Mesenchymal stem cell (in vitro differentiated cells and primary cell): Measurements from ENCODE around the gene PFKP.

Source experiments
- DNase-seq: peaks from one replicate; pipeline ENCODE4 v3.0.0-alpha.2; 2013
- H2AFZ ChIP-seq: one replicate; pipeline ENCODE4 v1.6.1; 2013; ENCODE audit warnings: low read depth, mild to moderate bottlenecking, control low read depth, inconsistent platforms, low read length, moderate library complexity
- H2AK5ac ChIP-seq: 2 replicates; pipeline ENCODE4 v1.6.1; 2013; ENCODE audit warnings: low read length, moderate library complexity, mild to moderate bottlenecking, inconsistent platforms; ENCODE audit not compliant: severe bottlenecking
- H2BK120ac ChIP-seq: one replicate; pipeline ENCODE4 v1.6.1; 2013; ENCODE audit warnings: low read depth, mild to moderate bottlenecking, inconsistent platforms, low read length, moderate library complexity
- H2BK12ac ChIP-seq, 2 experiments: one replicate each; pipeline ENCODE4 v1.6.1; 2013; ENCODE audit warnings: inconsistent platforms in 2 of 2, low read length in 2 of 2, mild to moderate bottlenecking in 2 of 2, moderate library complexity in 2 of 2, control low read depth in 1 of 2
- H2BK15ac ChIP-seq: one replicate; pipeline ENCODE4 v1.6.1; 2013; ENCODE audit warnings: mild to moderate bottlenecking, low read depth, inconsistent platforms; ENCODE audit not compliant: poor library complexity, severe bottlenecking
- H2BK5ac ChIP-seq: 2 replicates; pipeline ENCODE4 v1.6.1; 2013; ENCODE audit warnings: low read depth, mild to moderate bottlenecking, low read length, control low read depth, inconsistent platforms; ENCODE audit not compliant: poor library complexity, severe bottlenecking
- H3K14ac ChIP-seq, 2 experiments: one replicate each; pipeline ENCODE4 v1.6.1; 2013; ENCODE audit warnings: inconsistent platforms in 2 of 2, low read length in 2 of 2, control low read depth in 1 of 2, mild to moderate bottlenecking in 1 of 2, moderate library complexity in 1 of 2
- H3K18ac ChIP-seq, 2 experiments: one replicate each; pipeline ENCODE4 v1.6.1; 2013; ENCODE audit warnings: inconsistent platforms in 2 of 2, low read length in 2 of 2, control low read depth in 1 of 2, low read depth in 1 of 2, mild to moderate bottlenecking in 1 of 2
- H3K23ac ChIP-seq, 2 experiments: one replicate each; pipeline ENCODE4 v1.6.1; 2013; ENCODE audit warnings: inconsistent platforms in 2 of 2, low read length in 2 of 2, mild to moderate bottlenecking in 2 of 2, moderate library complexity in 2 of 2, control low read depth in 1 of 2
- H3K27ac ChIP-seq: 2 replicates; pipeline ENCODE4 v1.5.1; 2013; ENCODE audit warnings: mild to moderate bottlenecking, moderate library complexity, low read length, control low read depth, inconsistent platforms; ENCODE audit not compliant: poor library complexity, severe bottlenecking
- H3K27me3 ChIP-seq, 2 experiments: 2 replicates each; pipeline versions ENCODE4 v1.6.1 to v1.7.0; 2013; ENCODE audit warnings: low read length in 2 of 2, mild to moderate bottlenecking in 2 of 2, moderate library complexity in 2 of 2, control low read depth in 1 of 2, inconsistent platforms in 1 of 2; ENCODE audit not compliant: control insufficient read depth in 1 of 2, insufficient read depth in 1 of 2
- H3K36me3 ChIP-seq, 2 experiments: 2 replicates each; pipeline versions ENCODE4 v1.6.1 to v1.7.0; 2013; ENCODE audit warnings: low read length in 2 of 2, control low read depth in 1 of 2, inconsistent platforms in 1 of 2, low read depth in 1 of 2, mild to moderate bottlenecking in 1 of 2; ENCODE audit not compliant: insufficient read depth in 2 of 2, control insufficient read depth in 1 of 2
- H3K4ac ChIP-seq, 2 experiments: one replicate each; pipeline ENCODE4 v1.6.1; 2013; ENCODE audit warnings: inconsistent platforms in 2 of 2, low read length in 2 of 2, mild to moderate bottlenecking in 2 of 2, moderate library complexity in 2 of 2, control low read depth in 1 of 2, low read depth in 1 of 2
- H3K4me1 ChIP-seq: 2 replicates; pipeline ENCODE4 v1.6.1; 2013; ENCODE audit warnings: low read depth, low read length, control low read depth; ENCODE audit not compliant: control insufficient read depth, insufficient read depth
- H3K4me2 ChIP-seq: 2 replicates; pipeline ENCODE4 v1.6.1; 2013; ENCODE audit warnings: low read length, mild to moderate bottlenecking, inconsistent platforms; ENCODE audit not compliant: poor library complexity, severe bottlenecking
- H3K4me3 ChIP-seq, 2 experiments: 2 replicates each; pipeline versions ENCODE4 v1.5.1 to v1.7.0; 2013; ENCODE audit warnings: low read length in 2 of 2, mild to moderate bottlenecking in 2 of 2, control low read depth in 1 of 2, low read depth in 1 of 2; ENCODE audit not compliant: insufficient read depth in 1 of 2
- H3K79me1 ChIP-seq: replicated peaks from 2 replicates; pipeline ENCODE4 v1.6.1; 2013; ENCODE audit warnings: mild to moderate bottlenecking, control low read depth, low read length, inconsistent platforms; ENCODE audit not compliant: poor library complexity, severe bottlenecking
- H3K9ac ChIP-seq: 2 replicates; pipeline ENCODE4 v1.7.0; 2013; ENCODE audit warnings: mild to moderate bottlenecking, low read length, moderate library complexity
- H3K9me3 ChIP-seq: 2 replicates; pipeline ENCODE4 v1.7.0; 2013; ENCODE audit warnings: mild to moderate bottlenecking, low read length; ENCODE audit not compliant: control insufficient read depth
- H4K8ac ChIP-seq: one replicate; pipeline ENCODE4 v1.6.1; 2013; ENCODE audit warnings: inconsistent platforms, mild to moderate bottlenecking, low read length, moderate library complexity
- H4K91ac ChIP-seq: one replicate; pipeline ENCODE4 v1.6.1; 2013; ENCODE audit warnings: mild to moderate bottlenecking, low read length, inconsistent platforms
- WGBS: methylation state at CpG from one replicate; pipeline ENCODE4 v1.1.7; 2013; ENCODE audit warnings: mixed read lengths; 5-methylcytosine and 5-hydroxymethylcytosine counted together

The PFKP gene

DNA sequence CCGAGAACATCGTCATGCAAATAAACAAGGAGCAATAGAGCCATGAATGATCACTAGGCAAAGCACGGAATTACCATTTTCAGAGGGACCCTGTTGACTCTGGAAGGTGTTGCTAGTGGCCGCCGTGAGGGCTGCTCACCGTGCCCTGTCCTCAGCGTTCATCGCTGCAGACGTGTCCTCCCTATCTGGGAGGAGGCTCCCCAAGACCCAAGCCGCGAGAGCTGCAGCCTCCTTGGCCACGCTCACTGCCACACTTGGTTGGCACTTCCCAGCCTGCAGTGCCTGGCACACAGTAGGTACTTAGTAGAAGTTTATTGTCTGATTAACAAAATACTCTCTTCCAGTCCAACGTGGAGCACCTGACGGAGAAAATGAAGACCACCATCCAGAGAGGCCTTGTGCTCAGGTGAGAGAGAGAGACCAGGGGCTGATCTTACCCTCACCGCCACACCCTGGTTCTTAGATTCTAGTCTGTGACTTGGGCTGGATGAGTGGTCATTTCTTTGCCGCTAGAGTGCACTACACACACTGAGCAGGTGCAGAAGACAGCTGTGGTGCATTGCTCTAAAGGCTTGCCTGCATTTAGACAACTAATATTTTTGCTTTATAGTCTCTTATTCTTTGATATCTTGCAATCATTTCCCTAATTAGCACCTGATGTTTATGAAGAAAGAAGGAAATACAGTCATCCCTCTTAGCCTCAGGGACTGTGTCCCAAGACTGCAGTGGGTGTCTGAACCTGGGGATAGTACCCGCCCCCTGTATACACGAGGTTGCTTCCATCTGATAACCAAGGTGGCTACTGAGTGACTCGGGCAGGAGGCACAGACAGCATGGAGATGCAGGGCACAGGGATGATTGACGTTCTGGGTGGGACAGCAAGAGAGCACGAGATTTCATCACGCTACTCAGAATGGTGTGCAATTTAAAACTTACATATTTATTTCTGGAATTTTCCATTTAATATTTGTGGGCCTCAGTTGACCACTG lies 65.0 kb downstream of the PFKP start:
- no peak overlapping the region for H3K9ac ChIP-seq
- no peak overlapping the region for H2BK15ac ChIP-seq
- no peaks in the 10 kb centered on the region for H3K9me3 ChIP-seq
- H3K79me1 ChIP-seq: peaks cover 33% of the 10 kb centered on the region
- H3K4me3 ChIP-seq: no peak overlapping the region
- H3K4me1 ChIP-seq: peaks cover 5% of the 10 kb centered on the region
- H4K8ac ChIP-seq: peak overlapping the region; percentile 53
- H3K36me3 ChIP-seq: peaks cover 62 to 75% of the 10 kb centered on the region in 2 experiments
- no peak overlapping the region for H2BK120ac ChIP-seq
- no peaks in the 10 kb centered on the region for H3K27me3 ChIP-seq
- no peak overlapping the region for H3K23ac ChIP-seq
- DNase-seq: peak; percentile 5
- no peak overlapping the region for H3K27ac ChIP-seq
- H2AFZ ChIP-seq: no peak overlapping the region
- no peak overlapping the region for H2BK5ac ChIP-seq
- H2AK5ac ChIP-seq: no peak overlapping the region
- H4K91ac ChIP-seq: no peak overlapping the region
- no peak overlapping the region for H3K14ac ChIP-seq
- H3K4me2 ChIP-seq: no peak overlapping the region
- H3K18ac ChIP-seq: no peak overlapping the region
- no peak overlapping the region for H2BK12ac ChIP-seq
- no peak overlapping the region for H3K4ac ChIP-seq
- 95% methylated on average over 20 of the region's 22 CpGs for WGBS

DNA sequence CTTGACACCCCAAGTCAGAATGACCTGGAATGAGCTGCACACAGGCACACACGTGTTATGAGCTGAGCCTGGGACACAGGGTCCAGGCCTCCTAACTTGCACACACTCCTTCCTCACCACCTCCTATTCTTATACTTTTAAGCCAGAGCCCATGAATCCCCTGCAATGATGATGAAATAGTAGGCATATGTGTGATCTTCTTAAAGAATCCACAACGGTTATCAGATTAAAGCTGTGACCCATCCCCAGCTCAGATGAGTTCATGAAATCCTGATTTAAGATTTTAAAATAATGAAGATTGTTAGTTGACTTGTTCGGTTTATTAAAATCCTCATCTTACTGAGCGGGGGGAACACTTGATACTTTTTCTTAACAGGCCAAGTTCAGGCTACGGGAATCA lies 66.6 kb downstream of the PFKP start:
- Histone ChIP-seq H4K8ac (no peak overlapping the region), H3K9ac (no peak overlapping the region), H3K4me1 (peaks cover 2% of the 10 kb centered on the region), H3K4me3 (no peak overlapping the region), H3K27me3 (no peaks in the 10 kb centered on the region), H3K4ac (no peak overlapping the region), H2AK5ac (no peak overlapping the region), H3K4me2 (no peak overlapping the region), H3K18ac (no peak overlapping the region), H3K23ac (no peak overlapping the region), H3K79me1 (peaks cover 26% of the 10 kb centered on the region), H2BK5ac (no peak overlapping the region), H3K27ac (no peak overlapping the region), H2BK120ac (no peak overlapping the region), H2BK15ac (no peak overlapping the region), H3K14ac (no peak overlapping the region), H3K9me3 (no peaks in the 10 kb centered on the region), H2BK12ac (no peak overlapping the region), H3K36me3 (peaks cover 76% of the 10 kb centered on the region in 2 experiments), H2AFZ (no peak overlapping the region), H4K91ac (no peak overlapping the region)
- WGBS: 96% methylated on average over 2 of the region's 5 CpGs
- DNase-seq: no peak

DNA sequence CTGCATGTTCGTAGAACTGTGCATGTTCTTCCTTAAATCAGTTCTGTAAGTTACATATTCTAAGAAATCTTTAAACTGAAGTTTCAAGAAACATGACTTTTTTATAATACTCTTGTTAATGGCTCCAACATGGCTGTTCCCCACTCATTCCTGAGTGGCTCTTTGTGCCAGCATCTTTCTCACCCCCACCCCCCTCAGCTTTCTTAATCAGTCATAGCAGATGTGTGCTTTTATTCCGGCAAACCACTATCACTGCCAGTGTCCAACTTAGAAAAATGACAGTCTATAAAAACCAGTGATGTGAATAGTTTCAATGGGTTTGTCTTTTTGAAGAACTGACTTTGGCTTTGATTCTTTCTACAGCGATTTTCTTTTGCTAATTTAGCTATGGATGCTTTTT lies 67.7 kb downstream of the PFKP start:
- no peak overlapping the region for H4K8ac ChIP-seq
- H4K91ac ChIP-seq: no peak overlapping the region
- H3K14ac ChIP-seq: no peak overlapping the region
- H3K23ac ChIP-seq: no peak overlapping the region
- no peak overlapping the region for H2AK5ac ChIP-seq
- no peak overlapping the region for H2AFZ ChIP-seq
- H2BK5ac ChIP-seq: no peak overlapping the region
- 100% methylated on average over 1 of the region's 3 CpGs for WGBS
- no peaks in the 10 kb centered on the region for H3K27me3 ChIP-seq
- peaks cover 74 to 83% of the 10 kb centered on the region in 2 experiments for H3K36me3 ChIP-seq
- H2BK12ac ChIP-seq: no peak overlapping the region
- DNase-seq: no peak
- no peak overlapping the region for H3K27ac ChIP-seq
- no peak overlapping the region for H3K4me2 ChIP-seq
- no peak overlapping the region for H3K4ac ChIP-seq
- H3K9ac ChIP-seq: no peak overlapping the region
- no peak overlapping the region for H2BK120ac ChIP-seq
- H3K18ac ChIP-seq: no peak overlapping the region
- no peak overlapping the region for H3K4me3 ChIP-seq
- H3K9me3 ChIP-seq: no peaks in the 10 kb centered on the region
- peaks cover 21% of the 10 kb centered on the region for H3K79me1 ChIP-seq
- peaks cover 2% of the 10 kb centered on the region for H3K4me1 ChIP-seq
- no peak overlapping the region for H2BK15ac ChIP-seq

DNA sequence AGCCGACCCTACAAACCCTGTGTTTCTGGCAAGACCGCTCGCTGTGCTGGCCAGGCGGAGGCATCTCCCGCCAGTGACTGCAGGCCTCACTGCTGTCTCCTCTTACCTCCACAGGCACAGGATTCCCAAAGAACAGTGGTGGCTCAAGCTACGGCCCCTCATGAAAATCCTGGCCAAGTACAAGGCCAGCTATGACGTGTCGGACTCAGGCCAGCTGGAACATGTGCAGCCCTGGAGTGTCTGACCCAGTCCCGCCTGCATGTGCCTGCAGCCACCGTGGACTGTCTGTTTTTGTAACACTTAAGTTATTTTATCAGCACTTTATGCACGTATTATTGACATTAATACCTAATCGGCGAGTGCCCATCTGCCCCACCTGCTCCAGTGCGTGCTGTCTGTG lies 69.0 kb downstream of the PFKP start:
- Histone ChIP-seq H2BK12ac (no peak overlapping the region), H2AFZ (no peak overlapping the region), H3K36me3 (peaks cover 77 to 92% of the 10 kb centered on the region in 2 experiments), H4K8ac (no peak overlapping the region), H2BK15ac (no peak overlapping the region), H3K4me2 (no peak overlapping the region), H3K9ac (peak overlapping the region; percentile 71), H3K4ac (no peak overlapping the region), H3K79me1 (peaks cover 23% of the 10 kb centered on the region), H3K4me3 (no peak overlapping the region), H3K27ac (no peak overlapping the region), H3K4me1 (peaks cover 2% of the 10 kb centered on the region), H3K9me3 (no peaks in the 10 kb centered on the region), H2BK5ac (no peak overlapping the region), H3K14ac (no peak overlapping the region), H3K27me3 (no peaks in the 10 kb centered on the region), H4K91ac (no peak overlapping the region), H3K23ac (no peak overlapping the region), H2AK5ac (no peak overlapping the region), H2BK120ac (no peak overlapping the region), H3K18ac (no peak overlapping the region)
- no peak for DNase-seq
- 96% methylated on average over 13 of the region's 14 CpGs for WGBS
